Endothelial cell of umbilical vein (primary cell): ENCODE results near the gene RECQL5.

Source experiments
- CTCF ChIP-seq, 2 donors: IDR thresholded peaks; 1 replicate in 1 of 2; 2 replicates in 1 of 2; pipeline ENCODE4 v1.5.1; 2011; ENCODE audit warnings: low read length in 2 of 2, mild to moderate bottlenecking in 2 of 2, moderate library complexity in 2 of 2, control low read depth in 1 of 2, inconsistent platforms in 1 of 2, low read depth in 1 of 2; ENCODE audit not compliant: insufficient read depth in 1 of 2; ENCODE audit errors: extremely low read depth in 1 of 2
- EZH2 ChIP-seq: IDR thresholded peaks from 2 replicates; pipeline ENCODE4 v1.6.1; 2012; ENCODE audit warnings: borderline replicate concordance, low read depth, mild to moderate bottlenecking, moderate library complexity, low read length, inconsistent platforms; ENCODE audit not compliant: severe bottlenecking
- FOS ChIP-seq: IDR thresholded peaks from 2 replicates; pipeline ENCODE4 v1.6.1; 2011; ENCODE audit warnings: mild to moderate bottlenecking, low read length, moderate library complexity, borderline replicate concordance; ENCODE audit not compliant: insufficient read depth
- GATA2 ChIP-seq: IDR thresholded peaks from 2 replicates; pipeline ENCODE4 v1.7.0; 2011; ENCODE audit warnings: low read depth, mild to moderate bottlenecking, moderate library complexity, mixed read lengths, low read length; ENCODE audit not compliant: insufficient read length, insufficient read depth
- JUN ChIP-seq: IDR thresholded peaks from 2 replicates; pipeline ENCODE4 v1.6.1; 2011; ENCODE audit warnings: borderline replicate concordance, low read depth; ENCODE audit not compliant: insufficient read length, insufficient read depth
- MAX ChIP-seq: IDR thresholded peaks from 2 replicates; pipeline ENCODE4 v1.6.1; 2011; ENCODE audit not compliant: insufficient read depth, insufficient read length
- MYC ChIP-seq: IDR thresholded peaks from one replicate; pipeline ENCODE4 v1.6.1; 2011; ENCODE audit warnings: mild to moderate bottlenecking, low read depth, low read length
- POLR2A ChIP-seq: IDR thresholded peaks from 2 replicates; pipeline ENCODE4 v1.6.1; 2012; ENCODE audit warnings: low read depth, mild to moderate bottlenecking, control low read depth, low read length
- POLR2AphosphoS5 ChIP-seq: IDR thresholded peaks from 2 replicates; pipeline ENCODE4 v1.6.1; 2012; ENCODE audit warnings: low read depth, mild to moderate bottlenecking, control low read depth, low read length, moderate library complexity; ENCODE audit not compliant: insufficient read depth

- no peak for TF ChIP-seq CTCF (IDR thresholded peaks at IDR 0.05; ENCODE audit: extremely low read depth in 1 of 2, insufficient read depth in 1 of 2, low read depth in 1 of 2, low read length in 2 of 2)
- TF ChIP-seq EZH2 = no peak
- no peak for TF ChIP-seq POLR2A
- no peak for TF ChIP-seq POLR2AphosphoS5
- no peak for TF ChIP-seq MAX
- peak; percentile 57 for TF ChIP-seq JUN
- TF ChIP-seq MYC = no peak
- TF ChIP-seq FOS = peak; percentile 91
- TF ChIP-seq GATA2 = no peak
Observed at GRCh38 chr17:75703591-75703990, 36.6 kb upstream of the RECQL5 start.
